Measurements from ENCODE around the gene GALNT14. TPM values are rescaled to one million over a fixed set of nuclear protein-coding genes. Genes with fewer than 3 reads are reported as not detected.

Gene GALNT14
- total RNA-seq, 1 experiment from 2014 or later = 2.7 TPM

DNA sequence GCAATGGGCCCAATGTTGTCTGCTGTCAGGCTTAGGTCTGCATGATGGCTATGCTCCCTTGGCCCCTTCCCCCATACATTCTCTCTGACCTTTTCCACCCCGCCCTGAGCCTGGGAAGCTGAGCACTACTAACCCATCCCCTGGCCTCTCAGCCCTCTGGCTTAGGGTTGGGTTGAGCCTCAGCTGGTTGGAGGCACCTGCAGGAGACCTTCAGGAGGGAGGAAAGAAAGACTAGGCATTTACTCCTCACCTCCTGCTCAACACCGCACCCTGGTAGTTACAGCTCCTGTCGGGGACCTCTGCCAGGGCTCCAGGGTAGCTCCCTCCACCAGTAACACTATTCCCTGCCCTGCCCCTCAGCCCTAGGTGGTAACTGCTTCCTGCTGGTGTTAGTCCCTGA is 80.5 kb downstream of the GALNT14 start:
- Mint-ChIP-seq H3K4me3 (no peak overlapping the region), H3K9me3 (no peaks in the 10 kb centered on the region; a peak in 2 of 5 replicates), H3K27ac (no peak overlapping the region), H3K36me3 (ENCODE audit: insufficient read depth in 1 of 3, low read depth in 3 of 3) (no peaks in the 10 kb centered on the region; a peak in 1 of 7 replicates), H3K4me1 (peaks cover 5 to 7% of the 10 kb centered on the region in 2 experiments), H3K27me3 (ENCODE audit: low read depth) (no peaks in the 10 kb centered on the region; the same call in none of the 2 replicates)
- H3K4me1 ChIP-seq (ENCODE audit: insufficient read depth, low read length) = no peaks in the 10 kb centered on the region
- H2BK5ac ChIP-seq (ENCODE audit: insufficient read length, low read length) = no peak overlapping the region
- H4K20me1 ChIP-seq (ENCODE audit: control insufficient read depth, insufficient read depth, insufficient read length) = no peaks in the 10 kb centered on the region
- no peak overlapping the region for H3K56ac ChIP-seq (ENCODE audit: insufficient read length, low read depth, low read length)
- H2BK15ac ChIP-seq (ENCODE audit: low read depth, low read length) = no peak overlapping the region
- WGBS (ENCODE audit: extremely low coverage, insufficient read length, low lambda C conversion rate) = no CpG with 5 or more reads among the region's 3 CpGs
- no peak overlapping the region for H2AFZ ChIP-seq (ENCODE audit: low read length)
- H2AK5ac ChIP-seq (ENCODE audit: insufficient read length, low read length) = no peak overlapping the region
- H4K8ac ChIP-seq (replicated peaks; ENCODE audit: insufficient read length, low read depth, low read length) = no peak overlapping the region
- no peak overlapping the region for H4K91ac ChIP-seq (ENCODE audit: insufficient read length, low read depth, low read length)
- H3K9ac ChIP-seq (ENCODE audit: extremely low read depth, insufficient read length, low read length) = no peak overlapping the region
- H2BK120ac ChIP-seq (ENCODE audit: low read depth, low read length, poor library complexity, severe bottlenecking) = no peak overlapping the region
- no peak overlapping the region for H2BK12ac ChIP-seq (ENCODE audit: insufficient read length, low read depth, low read length)
- no peak overlapping the region for H2BK20ac ChIP-seq (ENCODE audit: low read depth, low read length, poor library complexity, severe bottlenecking)
- no peak overlapping the region for H3T11ph ChIP-seq (ENCODE audit: low read length)
- H3K23me2 ChIP-seq (ENCODE audit: insufficient read length, low read depth, low read length, poor library complexity, severe bottlenecking) = no peaks in the 10 kb centered on the region
- no peak overlapping the region for H3K4ac ChIP-seq (ENCODE audit: low read depth, low read length)
- no peak overlapping the region for H3K23ac ChIP-seq (ENCODE audit: insufficient read length, low read depth, low read length)
- H3K14ac ChIP-seq (ENCODE audit: insufficient read depth, low read length) = 0 out of 2 replicates have a peak overlapping the region, but pooled peaks have one; percentile 66
- no peaks in the 10 kb centered on the region for H3K27me3 ChIP-seq (ENCODE audit: insufficient read depth, low read length)
- TF ChIP-seq CTCF (conservative IDR thresholded peaks at IDR 0.05) = no peak
- no peak overlapping the region for H4K5ac ChIP-seq (ENCODE audit: insufficient read length, low read depth, low read length)
- DNase-seq = no peak
- H3K4me2 ChIP-seq (ENCODE audit: insufficient read depth, insufficient read length, low read length) = no peak overlapping the region
- H3K27ac ChIP-seq (ENCODE audit: insufficient read length, low read depth, low read length) = no peak overlapping the region
- no peaks in the 10 kb centered on the region for H3K79me1 ChIP-seq (ENCODE audit: insufficient read depth, low read depth, low read length, poor library complexity, severe bottlenecking)
- no peaks in the 10 kb centered on the region for H3K9me3 ChIP-seq (ENCODE audit: control insufficient read depth, low read depth, low read length)
- no peak overlapping the region for H3K18ac ChIP-seq (ENCODE audit: insufficient read length, low read depth, low read length)
- H3K79me2 ChIP-seq (ENCODE audit: insufficient read depth, low read length) = no peaks in the 10 kb centered on the region

Data from H9 (cell line).